ENCODE results near the gene HOXC6. TPM values are rescaled to one million over a fixed set of nuclear protein-coding genes. Genes with fewer than 3 reads are reported as not detected.
A peak's percentile ranks its signal among the peaks of the same experiment; 100 is the strongest.

HOXC6 gene
- total and polyA plus RNA-seq, 9 of the 15 experiments (the other 6 are each of a cell fraction or from before 2014, with no cell fraction given), result 0.06 to 4.0 (median 1.4) TPM

- TF ChIP-seq UBTF (IDR thresholded peaks at IDR 0.05; ENCODE audit: borderline replicate concordance in 1 of 2, low read depth in 2 of 2, low read length in 2 of 2) (peak; percentile 94 to 96; a peak in 3 of 4 replicates), THAP12 (CRISPR knock-in tag; IDR thresholded peaks at IDR 0.05) (0 out of 2 replicates have a peak, but pooled peaks have one; percentile 29), ZBTB2 (IDR thresholded peaks at IDR 0.05) (no peak), ZFP91 (CRISPR knock-in tag; IDR thresholded peaks at IDR 0.05) (no peak), MAFF (IDR thresholded peaks at IDR 0.05; ENCODE audit: low read length) (no peak), E2F6 (IDR thresholded peaks at IDR 0.05; ENCODE audit: borderline replicate concordance in 1 of 2, extremely low read depth in 1 of 2, insufficient read depth in 1 of 2, insufficient read length in 1 of 2, low read depth in 1 of 2, low read length in 1 of 2, poor library complexity in 1 of 2, severe bottlenecking in 1 of 2) (peak; percentile 61 to 70), ARID4B (CRISPR knock-in tag; IDR thresholded peaks at IDR 0.05) (peak; percentile 71), CHCHD3 (CRISPR knock-in tag; IDR thresholded peaks at IDR 0.05) (no peak), MECOM (CRISPR knock-in tag; IDR thresholded peaks at IDR 0.05) (no peak), BCOR (IDR thresholded peaks at IDR 0.05) (0 out of 2 replicates have a peak, but pooled peaks have one; percentile 6)
These were observed 27.8 kb upstream of the HOXC6 start, which contains the start of gene HOXC9 (continued) for GRCh38 chr12:54000116-54001114.
